Mesenchymal stem cell (in vitro differentiated cells and primary cell): Measurements from ENCODE around the gene ZBTB46.
A peak's percentile ranks its signal among the peaks of the same experiment; 100 is the strongest.

Experiments used
- DNase-seq: peaks from one replicate; pipeline ENCODE4 v3.0.0-alpha.2; 2013
- H2AFZ ChIP-seq: one replicate; pipeline ENCODE4 v1.6.1; 2013; ENCODE audit warnings: low read depth, mild to moderate bottlenecking, control low read depth, inconsistent platforms, low read length, moderate library complexity
- H2AK5ac ChIP-seq: 2 replicates; pipeline ENCODE4 v1.6.1; 2013; ENCODE audit warnings: low read length, moderate library complexity, mild to moderate bottlenecking, inconsistent platforms; ENCODE audit not compliant: severe bottlenecking
- H2BK120ac ChIP-seq: one replicate; pipeline ENCODE4 v1.6.1; 2013; ENCODE audit warnings: low read depth, mild to moderate bottlenecking, inconsistent platforms, low read length, moderate library complexity
- H2BK12ac ChIP-seq, 2 experiments: one replicate each; pipeline ENCODE4 v1.6.1; 2013; ENCODE audit warnings: inconsistent platforms in 2 of 2, low read length in 2 of 2, mild to moderate bottlenecking in 2 of 2, moderate library complexity in 2 of 2, control low read depth in 1 of 2
- H2BK15ac ChIP-seq: one replicate; pipeline ENCODE4 v1.6.1; 2013; ENCODE audit warnings: mild to moderate bottlenecking, low read depth, inconsistent platforms; ENCODE audit not compliant: poor library complexity, severe bottlenecking
- H2BK5ac ChIP-seq: 2 replicates; pipeline ENCODE4 v1.6.1; 2013; ENCODE audit warnings: low read depth, mild to moderate bottlenecking, low read length, control low read depth, inconsistent platforms; ENCODE audit not compliant: poor library complexity, severe bottlenecking
- H3K14ac ChIP-seq, 2 experiments: one replicate each; pipeline ENCODE4 v1.6.1; 2013; ENCODE audit warnings: inconsistent platforms in 2 of 2, low read length in 2 of 2, control low read depth in 1 of 2, mild to moderate bottlenecking in 1 of 2, moderate library complexity in 1 of 2
- H3K18ac ChIP-seq, 2 experiments: one replicate each; pipeline ENCODE4 v1.6.1; 2013; ENCODE audit warnings: inconsistent platforms in 2 of 2, low read length in 2 of 2, control low read depth in 1 of 2, low read depth in 1 of 2, mild to moderate bottlenecking in 1 of 2
- H3K23ac ChIP-seq, 2 experiments: one replicate each; pipeline ENCODE4 v1.6.1; 2013; ENCODE audit warnings: inconsistent platforms in 2 of 2, low read length in 2 of 2, mild to moderate bottlenecking in 2 of 2, moderate library complexity in 2 of 2, control low read depth in 1 of 2
- H3K27ac ChIP-seq: 2 replicates; pipeline ENCODE4 v1.5.1; 2013; ENCODE audit warnings: mild to moderate bottlenecking, moderate library complexity, low read length, control low read depth, inconsistent platforms; ENCODE audit not compliant: poor library complexity, severe bottlenecking
- H3K27me3 ChIP-seq, 2 experiments: 2 replicates each; pipeline versions ENCODE4 v1.6.1 to v1.7.0; 2013; ENCODE audit warnings: low read length in 2 of 2, mild to moderate bottlenecking in 2 of 2, moderate library complexity in 2 of 2, control low read depth in 1 of 2, inconsistent platforms in 1 of 2; ENCODE audit not compliant: control insufficient read depth in 1 of 2, insufficient read depth in 1 of 2
- H3K36me3 ChIP-seq, 2 experiments: 2 replicates each; pipeline versions ENCODE4 v1.6.1 to v1.7.0; 2013; ENCODE audit warnings: low read length in 2 of 2, control low read depth in 1 of 2, inconsistent platforms in 1 of 2, low read depth in 1 of 2, mild to moderate bottlenecking in 1 of 2; ENCODE audit not compliant: insufficient read depth in 2 of 2, control insufficient read depth in 1 of 2
- H3K4ac ChIP-seq, 2 experiments: one replicate each; pipeline ENCODE4 v1.6.1; 2013; ENCODE audit warnings: inconsistent platforms in 2 of 2, low read length in 2 of 2, mild to moderate bottlenecking in 2 of 2, moderate library complexity in 2 of 2, control low read depth in 1 of 2, low read depth in 1 of 2
- H3K4me1 ChIP-seq: 2 replicates; pipeline ENCODE4 v1.6.1; 2013; ENCODE audit warnings: low read depth, low read length, control low read depth; ENCODE audit not compliant: control insufficient read depth, insufficient read depth
- H3K4me2 ChIP-seq: 2 replicates; pipeline ENCODE4 v1.6.1; 2013; ENCODE audit warnings: low read length, mild to moderate bottlenecking, inconsistent platforms; ENCODE audit not compliant: poor library complexity, severe bottlenecking
- H3K4me3 ChIP-seq, 2 experiments: 2 replicates each; pipeline versions ENCODE4 v1.5.1 to v1.7.0; 2013; ENCODE audit warnings: low read length in 2 of 2, mild to moderate bottlenecking in 2 of 2, control low read depth in 1 of 2, low read depth in 1 of 2; ENCODE audit not compliant: insufficient read depth in 1 of 2
- H3K79me1 ChIP-seq: replicated peaks from 2 replicates; pipeline ENCODE4 v1.6.1; 2013; ENCODE audit warnings: mild to moderate bottlenecking, control low read depth, low read length, inconsistent platforms; ENCODE audit not compliant: poor library complexity, severe bottlenecking
- H3K9ac ChIP-seq: 2 replicates; pipeline ENCODE4 v1.7.0; 2013; ENCODE audit warnings: mild to moderate bottlenecking, low read length, moderate library complexity
- H3K9me3 ChIP-seq: 2 replicates; pipeline ENCODE4 v1.7.0; 2013; ENCODE audit warnings: mild to moderate bottlenecking, low read length; ENCODE audit not compliant: control insufficient read depth
- H4K8ac ChIP-seq: one replicate; pipeline ENCODE4 v1.6.1; 2013; ENCODE audit warnings: inconsistent platforms, mild to moderate bottlenecking, low read length, moderate library complexity
- H4K91ac ChIP-seq: one replicate; pipeline ENCODE4 v1.6.1; 2013; ENCODE audit warnings: mild to moderate bottlenecking, low read length, inconsistent platforms
- WGBS: methylation state at CpG from one replicate; pipeline ENCODE4 v1.1.7; 2013; ENCODE audit warnings: mixed read lengths; 5-methylcytosine and 5-hydroxymethylcytosine counted together

The ZBTB46 gene

GRCh38 chr20:63741354-63741675, 89.7 kb downstream of the ZBTB46 start:
- Histone ChIP-seq H2AFZ (no peak overlapping the region), H3K27me3 (no peaks in the 10 kb centered on the region), H3K9me3 (no peaks in the 10 kb centered on the region), H2BK5ac (no peak overlapping the region), H3K27ac (peak overlapping the region; percentile 83), H3K14ac (peak overlapping the region in 1 of 2 experiments; percentile 67), H2BK15ac (no peak overlapping the region), H3K9ac (peak overlapping the region; percentile 88), H4K91ac (peak overlapping the region; percentile 4), H2BK120ac (no peak overlapping the region), H3K4me3 (peak overlapping the region; percentile 78 to 86), H3K23ac (no peak overlapping the region), H3K79me1 (peaks cover 12% of the 10 kb centered on the region), H3K4ac (peak overlapping the region in 1 of 2 experiments; percentile 32), H3K36me3 (peaks cover 28 to 64% of the 10 kb centered on the region in 2 experiments), H3K18ac (peak overlapping the region in 1 of 2 experiments; percentile 84), H4K8ac (no peak overlapping the region), H3K4me2 (peak overlapping the region; percentile 75), H3K4me1 (peaks cover 40% of the 10 kb centered on the region), H2AK5ac (peak overlapping the region; percentile 5), H2BK12ac (peak overlapping the region in 1 of 2 experiments; percentile 84)
- DNase-seq, result no peak
- 34% methylated on average over 3 of the region's 6 CpGs for WGBS

GRCh38 chr20:63740627-63741353, 90.3 kb downstream of the ZBTB46 start:
- peak overlapping the region; percentile 90 for H4K91ac ChIP-seq
- peak overlapping the region; percentile 42 for H2AFZ ChIP-seq
- no peaks in the 10 kb centered on the region for H3K27me3 ChIP-seq
- H3K36me3 ChIP-seq, result peaks cover 34 to 64% of the 10 kb centered on the region in 2 experiments
- peak overlapping the region; percentile 78 to 86 for H3K4me3 ChIP-seq
- H3K9ac ChIP-seq, result peak overlapping the region; percentile 88
- peak overlapping the region; percentile 14 to 45 for H2BK12ac ChIP-seq
- peak overlapping the region; percentile 52 for H2BK15ac ChIP-seq
- H2AK5ac ChIP-seq, result peak overlapping the region; percentile 80
- peaks cover 40% of the 10 kb centered on the region for H3K4me1 ChIP-seq
- H3K79me1 ChIP-seq, result peaks cover 9% of the 10 kb centered on the region
- under 1% methylated on average over 22 of the region's 29 CpGs for WGBS
- H3K14ac ChIP-seq, result peak overlapping the region in 1 of 2 experiments; percentile 94
- peak overlapping the region; percentile 84 for H2BK5ac ChIP-seq
- H3K23ac ChIP-seq, result peak overlapping the region in 1 of 2 experiments; percentile 93
- H3K27ac ChIP-seq, result peak overlapping the region; percentile 95
- peak overlapping the region; percentile 90 for H2BK120ac ChIP-seq
- H4K8ac ChIP-seq, result peak overlapping the region; percentile 66
- H3K18ac ChIP-seq, result peak overlapping the region; percentile 89 to 93
- H3K4ac ChIP-seq, result peak overlapping the region; percentile 60 to 66
- peak overlapping the region; percentile 75 for H3K4me2 ChIP-seq
- H3K9me3 ChIP-seq, result no peaks in the 10 kb centered on the region
- peak; percentile 93 for DNase-seq

GRCh38 chr20:63740070-63740626, 90.9 kb downstream of the ZBTB46 start:
- peak overlapping the region; percentile 67 for H4K8ac ChIP-seq
- H2BK5ac ChIP-seq, result peak overlapping the region; percentile 84
- no peaks in the 10 kb centered on the region for H3K9me3 ChIP-seq
- no peak overlapping the region for H2AFZ ChIP-seq
- WGBS, result 1% methylated on average over 38 of the region's 80 CpGs
- peak overlapping the region; percentile 90 for H2BK120ac ChIP-seq
- H3K4me2 ChIP-seq, result peak overlapping the region; percentile 75
- peak overlapping the region; percentile 89 to 93 for H3K18ac ChIP-seq
- H3K36me3 ChIP-seq, result peaks cover 39 to 65% of the 10 kb centered on the region in 2 experiments
- H3K27me3 ChIP-seq, result no peaks in the 10 kb centered on the region
- peak overlapping the region; percentile 90 for H4K91ac ChIP-seq
- peak overlapping the region; percentile 95 for H3K27ac ChIP-seq
- H2BK12ac ChIP-seq, result peak overlapping the region; percentile 14 to 25
- peaks cover 9% of the 10 kb centered on the region for H3K79me1 ChIP-seq
- peaks cover 40% of the 10 kb centered on the region for H3K4me1 ChIP-seq
- peak overlapping the region; percentile 60 to 80 for H3K4ac ChIP-seq
- peak; percentile 38 for DNase-seq
- peak overlapping the region; percentile 88 for H3K9ac ChIP-seq
- H3K4me3 ChIP-seq, result peak overlapping the region; percentile 78 to 86
- peak overlapping the region; percentile 80 for H2AK5ac ChIP-seq
- peak overlapping the region; percentile 52 for H2BK15ac ChIP-seq
- peak overlapping the region in 1 of 2 experiments; percentile 94 for H3K14ac ChIP-seq
- peak overlapping the region; percentile 21 to 93 for H3K23ac ChIP-seq
